CD8-positive, alpha-beta memory T cell (primary cell): ENCODE measurements around the gene CPXM2. TPM values are rescaled to one million over a fixed set of nuclear protein-coding genes. Genes with fewer than 3 reads are reported as not detected.

ENCODE experiments used
- CTCF ChIA-PET: fragments of 350-600 bp; sonication (Branson Sonifier 250); formaldehyde crosslinking; loops from one replicate; lab custom pipeline; 2021; ENCODE audit warnings: antibody characterized with exemption; lab: Charles Lee
- POLR2A ChIA-PET: fragments of 350-600 bp; sonication (Branson Sonifier 250); formaldehyde crosslinking; loops from one replicate; lab custom pipeline; 2021; ENCODE audit warnings: antibody characterized with exemption; lab: Charles Lee
- DNase-seq, 5 donors: peaks; one replicate each; pipeline versions ENCODE4 v3.0.0 to v3.0.0-alpha.2; 2020 to 2022; ENCODE audit warnings: mixed read lengths in 1 of 5
- H3K27ac ChIP-seq: one replicate; pipeline ENCODE4 v1.7.0; 2013; ENCODE audit warnings: low read depth, mild to moderate bottlenecking, low read length, moderate library complexity
- H3K27me3 ChIP-seq: 2 replicates; pipeline ENCODE4 v1.7.0; 2013; ENCODE audit warnings: low read length, mild to moderate bottlenecking; ENCODE audit not compliant: insufficient read depth, poor library complexity, severe bottlenecking
- H3K36me3 ChIP-seq: 2 replicates; pipeline ENCODE4 v1.7.0; 2013; ENCODE audit warnings: mild to moderate bottlenecking, low read length, moderate library complexity; ENCODE audit not compliant: insufficient read depth
- H3K4me1 ChIP-seq: 2 replicates; pipeline ENCODE4 v1.7.0; 2013; ENCODE audit warnings: mild to moderate bottlenecking, low read length, moderate library complexity; ENCODE audit not compliant: insufficient read depth
- H3K4me3 ChIP-seq: 2 replicates; pipeline ENCODE4 v1.7.0; 2013; ENCODE audit warnings: mild to moderate bottlenecking, low read length
- H3K9me3 ChIP-seq: 2 replicates; pipeline ENCODE4 v1.7.0; 2013; ENCODE audit warnings: mild to moderate bottlenecking, low read length
- H3K27ac Mint-ChIP-seq, 8 donors: one replicate each; pipeline ENCODE4 v1.8.0; 2020 to 2021; ENCODE audit warnings: mixed read lengths in 8 of 8, mild to moderate bottlenecking in 6 of 8, inconsistent platforms in 3 of 8, moderate library complexity in 3 of 8
- H3K27me3 Mint-ChIP-seq, 2 donors: one replicate each; pipeline ENCODE4 v1.8.0; 2020 to 2021; ENCODE audit warnings: mixed read lengths in 2 of 2, mild to moderate bottlenecking in 1 of 2, moderate library complexity in 1 of 2
- H3K36me3 Mint-ChIP-seq, 3 donors: one replicate each; pipeline ENCODE4 v1.8.0; 2020 to 2021; ENCODE audit warnings: mixed read lengths in 3 of 3, inconsistent platforms in 1 of 3, mild to moderate bottlenecking in 1 of 3
- H3K4me1 Mint-ChIP-seq, 3 donors: one replicate each; pipeline ENCODE4 v1.8.0; 2020 to 2021; ENCODE audit warnings: mixed read lengths in 3 of 3, inconsistent platforms in 1 of 3, mild to moderate bottlenecking in 1 of 3
- H3K4me3 Mint-ChIP-seq, 7 donors: one replicate each; pipeline ENCODE4 v1.8.0; 2020 to 2021; ENCODE audit warnings: mixed read lengths in 7 of 7, mild to moderate bottlenecking in 6 of 7, moderate library complexity in 4 of 7, inconsistent platforms in 2 of 7
- H3K9me3 Mint-ChIP-seq, 5 donors: one replicate each; pipeline ENCODE4 v1.8.0; 2020 to 2022; ENCODE audit warnings: mixed read lengths in 5 of 5, mild to moderate bottlenecking in 3 of 5, moderate library complexity in 2 of 5, inconsistent platforms in 1 of 5
- polyA plus RNA-seq: library from polyadenylated mRNA; unstranded; fragments of 300-500 nt; fragmentation: Illumina TruSeq; gene quantifications from one replicate; pipeline ENCODE4 v1.2.3, GENCODE V29; 2021
- total RNA-seq, 2 experiments: library from RNA; stranded (reverse); gene quantifications; one replicate each; pipeline ENCODE4 v1.2.3, GENCODE V29; 2021

The CPXM2 gene
- total and polyA plus RNA-seq, 3 experiments from 2014 or later = not detected

DNA sequence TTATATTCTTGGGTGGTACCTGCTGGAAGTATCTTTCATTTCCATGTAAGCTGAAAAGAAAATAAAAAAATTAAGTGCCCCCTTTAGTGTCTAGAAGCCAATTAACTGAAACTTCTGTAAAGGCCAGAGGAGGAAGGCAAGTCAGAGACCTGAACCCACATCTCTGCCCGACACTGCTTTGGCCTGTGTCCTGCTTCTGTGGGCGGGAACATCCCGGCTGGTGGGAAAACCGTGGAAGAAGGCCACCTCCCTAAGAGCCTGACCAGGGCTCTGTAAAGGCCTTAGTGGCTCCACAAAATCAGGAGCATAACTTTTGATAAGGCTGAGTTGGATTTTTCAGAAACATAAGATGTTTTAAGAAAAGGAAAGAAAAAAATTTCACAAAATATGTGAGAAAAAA lies 9.4 kb downstream of the CPXM2 start:
- no peaks in the 10 kb centered on the region for H3K9me3 ChIP-seq
- ChIA-PET POLR2A (no interaction called here), CTCF (no interaction called here)
- peaks cover 4 to 5% of the 10 kb centered on the region in 2 donors for H3K27me3 Mint-ChIP-seq
- H3K27ac ChIP-seq = no peak overlapping the region
- H3K4me3 Mint-ChIP-seq = no peak overlapping the region
- H3K27me3 ChIP-seq = no peaks in the 10 kb centered on the region
- H3K9me3 Mint-ChIP-seq = peaks cover 0 to 5% (median 0%) of the 10 kb centered on the region in 5 donors
- no peaks in the 10 kb centered on the region for H3K4me1 ChIP-seq
- no peak overlapping the region for H3K27ac Mint-ChIP-seq
- H3K36me3 ChIP-seq = no peaks in the 10 kb centered on the region
- no peak for DNase-seq
- H3K36me3 Mint-ChIP-seq = peaks cover 0 to 3% (median 0%) of the 10 kb centered on the region in 3 donors
- no peak overlapping the region for H3K4me3 ChIP-seq
- no peaks in the 10 kb centered on the region for H3K4me1 Mint-ChIP-seq

DNA sequence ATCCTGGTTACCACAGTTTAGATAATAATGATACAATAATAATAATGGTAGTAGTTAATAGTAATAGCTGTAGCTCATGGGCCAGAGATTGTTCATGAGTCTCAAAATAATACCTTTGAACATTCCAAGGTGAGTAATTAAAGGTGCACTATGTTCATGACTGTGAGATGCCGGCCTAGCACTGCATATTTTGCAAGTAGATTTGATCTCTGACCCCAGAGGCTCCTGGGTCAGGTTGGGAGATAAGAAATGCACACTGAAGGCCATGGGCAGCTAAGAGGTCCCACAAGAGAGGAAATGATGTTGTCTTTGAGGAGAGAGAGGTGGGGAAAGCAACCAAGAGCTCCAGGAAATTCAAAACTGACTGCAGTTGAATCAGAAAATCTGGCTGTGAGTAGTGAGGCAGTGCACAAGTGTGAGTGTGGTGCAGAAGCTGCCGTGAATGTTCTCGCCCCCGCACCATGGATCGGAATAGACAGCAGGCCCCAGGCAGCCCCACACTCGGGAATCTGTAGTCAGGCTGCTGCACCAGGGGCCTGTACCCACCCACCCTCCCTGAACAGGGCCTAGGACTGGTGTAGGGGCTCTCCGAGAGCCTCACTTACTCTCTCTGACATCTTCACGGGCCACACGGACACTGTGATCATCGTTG lies 11.9 kb downstream of the CPXM2 start:
- Histone ChIP-seq H3K27me3 (no peaks in the 10 kb centered on the region), H3K4me3 (no peak overlapping the region), H3K27ac (no peak overlapping the region), H3K36me3 (no peaks in the 10 kb centered on the region), H3K4me1 (no peaks in the 10 kb centered on the region), H3K9me3 (no peaks in the 10 kb centered on the region)
- peaks cover 0 to 5% (median 0%) of the 10 kb centered on the region in 5 donors for H3K9me3 Mint-ChIP-seq
- ChIA-PET POLR2A (no interaction called here), CTCF (no interaction called here)
- DNase-seq = no peak
- H3K36me3 Mint-ChIP-seq = peaks cover 0 to 3% (median 0%) of the 10 kb centered on the region in 3 donors
- no peak overlapping the region for H3K27ac Mint-ChIP-seq
- no peaks in the 10 kb centered on the region for H3K4me1 Mint-ChIP-seq
- H3K27me3 Mint-ChIP-seq = peaks cover 4 to 5% of the 10 kb centered on the region in 2 donors
- no peak overlapping the region for H3K4me3 Mint-ChIP-seq

DNA sequence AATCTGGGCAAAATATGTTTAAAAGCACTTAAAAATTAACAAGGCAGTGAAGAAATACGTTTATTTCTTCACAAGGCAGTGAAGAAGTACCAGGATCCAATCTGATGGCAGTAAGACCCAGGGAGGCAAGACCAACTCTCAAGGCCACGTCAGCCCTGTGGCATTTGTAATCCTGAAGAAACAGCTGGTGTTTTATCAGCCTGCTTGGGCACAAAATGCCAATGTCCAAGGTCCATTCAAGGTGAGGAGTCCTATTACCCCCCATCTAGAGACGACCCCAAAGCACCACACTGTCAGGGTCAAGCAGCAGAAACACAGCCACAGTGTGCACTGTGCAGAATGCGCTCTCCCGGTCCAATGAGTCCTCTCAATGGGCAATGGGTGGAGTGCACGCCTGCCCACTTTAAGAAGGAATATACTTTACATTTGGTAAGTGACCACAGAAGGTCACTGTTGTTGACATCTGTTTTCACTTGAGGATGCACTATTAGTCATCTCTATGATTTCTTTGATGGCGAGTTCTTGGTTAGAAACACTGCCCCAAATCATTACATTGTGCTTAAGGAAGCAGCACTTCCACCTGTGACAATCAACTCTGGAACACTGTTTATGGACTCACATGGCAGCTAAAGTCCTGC lies 12.8 kb downstream of the CPXM2 start:
- Histone ChIP-seq H3K27me3 (no peaks in the 10 kb centered on the region), H3K9me3 (no peaks in the 10 kb centered on the region), H3K36me3 (no peaks in the 10 kb centered on the region), H3K27ac (no peak overlapping the region), H3K4me3 (no peak overlapping the region), H3K4me1 (no peaks in the 10 kb centered on the region)
- Mint-ChIP-seq H3K4me1 (no peaks in the 10 kb centered on the region), H3K4me3 (no peak overlapping the region), H3K9me3 (peaks cover 0 to 5% (median 0%) of the 10 kb centered on the region in 5 donors), H3K36me3 (peaks cover 0 to 3% (median 0%) of the 10 kb centered on the region in 3 donors), H3K27ac (no peak overlapping the region), H3K27me3 (peaks cover 4 to 5% of the 10 kb centered on the region in 2 donors)
- DNase-seq = no peak
- POLR2A ChIA-PET = no interaction called here
- CTCF ChIA-PET = no interaction called here

DNA sequence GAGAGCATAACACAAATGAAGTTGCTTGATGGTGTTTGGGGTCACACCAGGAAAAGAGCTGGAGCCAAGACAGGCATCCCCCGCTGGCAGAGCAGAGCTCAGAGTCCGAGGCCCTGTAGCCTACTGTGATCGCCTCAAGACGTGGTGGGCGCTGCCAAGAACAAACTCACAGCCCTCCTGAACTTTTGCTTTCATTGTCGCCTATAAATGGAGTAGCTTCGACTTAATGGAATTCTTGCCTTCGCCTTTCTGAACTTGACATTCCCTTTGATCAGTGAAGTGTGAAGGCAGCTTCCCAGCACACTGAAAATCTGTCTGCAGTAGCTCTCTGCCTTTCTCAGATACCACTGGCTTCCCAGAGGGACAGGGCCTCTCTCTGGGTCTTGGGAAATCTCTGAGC lies 21.3 kb downstream of the CPXM2 start:
- ChIA-PET CTCF (no interaction called here), POLR2A (no interaction called here)
- Mint-ChIP-seq H3K4me1 (no peaks in the 10 kb centered on the region), H3K9me3 (peaks cover 0 to 4% (median 0%) of the 10 kb centered on the region in 5 donors), H3K36me3 (peaks cover 0 to 1% (median 0%) of the 10 kb centered on the region in 3 donors), H3K27ac (no peak overlapping the region), H3K4me3 (no peak overlapping the region), H3K27me3 (peaks cover 5 to 7% of the 10 kb centered on the region in 2 donors)
- no peak overlapping the region for H3K4me3 ChIP-seq
- H3K4me1 ChIP-seq = no peaks in the 10 kb centered on the region
- no peaks in the 10 kb centered on the region for H3K27me3 ChIP-seq
- H3K36me3 ChIP-seq = no peaks in the 10 kb centered on the region
- no peak for DNase-seq
- no peak overlapping the region for H3K27ac ChIP-seq
- H3K9me3 ChIP-seq = no peaks in the 10 kb centered on the region

DNA sequence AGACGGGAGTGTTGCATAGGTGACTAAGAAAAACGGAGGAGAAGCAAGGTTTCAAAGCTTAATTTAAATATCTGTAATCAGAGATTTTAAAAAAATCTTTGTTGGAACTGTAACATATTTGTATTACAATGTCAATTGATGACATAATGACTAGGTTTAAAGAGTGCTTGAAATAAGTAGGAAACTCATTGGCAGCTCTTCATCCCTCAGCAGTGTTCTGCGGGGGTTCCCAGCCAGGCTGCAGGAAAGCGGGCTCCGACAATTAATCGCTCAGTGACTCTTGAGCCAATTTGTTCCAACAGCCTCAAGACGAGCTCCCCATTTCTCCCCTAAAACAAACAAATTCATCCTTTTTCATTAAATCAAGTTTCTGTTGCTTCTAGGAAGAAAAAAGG lies 22.6 kb downstream of the CPXM2 start:
- Histone ChIP-seq H3K27ac (no peak overlapping the region), H3K36me3 (no peaks in the 10 kb centered on the region), H3K9me3 (no peaks in the 10 kb centered on the region), H3K4me1 (no peaks in the 10 kb centered on the region), H3K27me3 (no peaks in the 10 kb centered on the region), H3K4me3 (no peak overlapping the region)
- H3K4me3 Mint-ChIP-seq = no peak overlapping the region
- CTCF ChIA-PET = no interaction called here
- peaks cover 5 to 7% of the 10 kb centered on the region in 2 donors for H3K27me3 Mint-ChIP-seq
- POLR2A ChIA-PET = no interaction called here
- no peak for DNase-seq
- H3K27ac Mint-ChIP-seq = no peak overlapping the region
- no peaks in the 10 kb centered on the region for H3K4me1 Mint-ChIP-seq
- H3K36me3 Mint-ChIP-seq = peaks cover 0 to 1% (median 0%) of the 10 kb centered on the region in 3 donors
- peaks cover 0 to 4% (median 0%) of the 10 kb centered on the region in 5 donors for H3K9me3 Mint-ChIP-seq

DNA sequence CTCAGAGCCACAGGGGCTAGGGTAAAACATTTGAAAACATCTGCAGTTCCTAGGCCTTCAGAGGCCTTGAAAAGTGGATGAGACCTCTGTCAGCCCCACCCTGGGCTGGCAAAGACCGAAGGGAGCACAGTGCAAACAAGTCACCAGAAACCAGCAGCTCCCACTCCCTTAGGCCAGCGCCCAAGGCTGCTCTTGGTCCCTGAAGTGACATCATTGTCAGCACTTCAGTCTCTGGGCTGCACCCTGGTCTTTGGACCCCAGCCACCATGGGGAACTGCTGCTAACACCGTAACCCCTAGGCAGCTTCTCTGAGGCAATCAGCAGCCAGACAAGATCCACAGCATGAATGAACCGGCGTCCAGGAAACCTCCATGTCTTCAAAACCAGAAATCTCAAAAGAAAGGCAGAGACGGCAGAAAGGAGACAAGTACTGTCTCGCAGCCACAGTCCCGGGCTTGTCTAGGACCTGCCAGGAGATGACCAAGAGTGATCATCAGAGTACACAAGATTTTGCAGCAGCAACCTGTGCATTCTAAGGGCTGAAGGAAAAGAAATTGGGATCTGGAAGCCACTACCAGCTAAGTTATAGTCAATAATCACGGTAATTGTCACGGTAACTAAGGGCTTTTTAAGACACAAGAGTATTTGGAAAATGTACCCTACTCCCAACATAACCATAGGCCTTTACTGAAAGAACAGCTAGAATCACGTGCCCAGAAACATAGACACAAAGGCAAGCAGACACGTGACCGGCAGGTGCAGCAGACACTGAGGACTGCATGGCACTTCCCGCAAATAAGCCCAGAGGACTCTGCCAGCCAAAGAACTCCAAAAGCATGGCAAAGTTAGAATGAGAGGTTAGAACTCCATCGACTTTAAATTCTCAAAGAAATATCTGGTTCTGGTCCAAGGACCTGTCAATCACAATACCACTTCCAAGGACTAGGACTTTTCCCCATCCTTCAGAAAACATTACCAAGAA lies 23.3 kb downstream of the CPXM2 start:
- Histone ChIP-seq H3K27me3 (no peaks in the 10 kb centered on the region), H3K4me1 (no peaks in the 10 kb centered on the region), H3K9me3 (no peaks in the 10 kb centered on the region), H3K36me3 (no peaks in the 10 kb centered on the region), H3K4me3 (no peak overlapping the region), H3K27ac (no peak overlapping the region)
- CTCF ChIA-PET = no interaction called here
- no peak for DNase-seq
- POLR2A ChIA-PET = no interaction called here
- Mint-ChIP-seq H3K9me3 (peaks cover 0 to 4% (median 0%) of the 10 kb centered on the region in 5 donors), H3K27ac (no peak overlapping the region), H3K4me1 (no peaks in the 10 kb centered on the region), H3K36me3 (peaks cover 0 to 1% (median 0%) of the 10 kb centered on the region in 3 donors), H3K27me3 (peaks cover 5 to 7% of the 10 kb centered on the region in 2 donors), H3K4me3 (no peak overlapping the region)

DNA sequence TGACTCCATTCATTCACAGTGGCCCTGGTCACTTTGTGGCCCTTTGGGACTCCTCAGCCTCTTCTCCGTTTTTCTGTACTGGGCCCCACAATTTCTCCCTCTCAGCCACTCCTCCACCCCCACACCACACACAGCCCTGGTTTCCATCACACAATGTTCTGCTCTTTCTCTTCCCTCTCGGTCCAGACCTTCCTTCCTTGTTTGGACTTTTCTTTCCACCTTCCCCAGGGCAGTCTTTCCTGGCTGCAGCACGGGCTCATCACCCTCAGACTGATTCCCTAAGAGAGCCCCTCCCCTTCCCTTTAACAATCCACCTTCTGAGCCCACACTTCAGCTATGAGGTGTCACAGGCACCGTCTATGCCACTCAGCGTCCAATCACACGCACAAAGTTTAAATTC lies 25.7 kb downstream of the CPXM2 start:
- peaks cover 0 to 4% (median 0%) of the 10 kb centered on the region in 5 donors for H3K9me3 Mint-ChIP-seq
- no peak overlapping the region for H3K27ac Mint-ChIP-seq
- no peaks in the 10 kb centered on the region for H3K4me1 Mint-ChIP-seq
- H3K27ac ChIP-seq = no peak overlapping the region
- DNase-seq = no peak
- POLR2A ChIA-PET = no interaction called here
- H3K4me3 ChIP-seq = no peak overlapping the region
- no peaks in the 10 kb centered on the region for H3K36me3 ChIP-seq
- H3K27me3 Mint-ChIP-seq = peaks cover 5 to 12% of the 10 kb centered on the region in 2 donors
- H3K9me3 ChIP-seq = no peaks in the 10 kb centered on the region
- H3K27me3 ChIP-seq = no peaks in the 10 kb centered on the region
- no peaks in the 10 kb centered on the region for H3K4me1 ChIP-seq
- H3K36me3 Mint-ChIP-seq = peaks cover 0 to 1% (median 0%) of the 10 kb centered on the region in 3 donors
- no peak overlapping the region for H3K4me3 Mint-ChIP-seq
- CTCF ChIA-PET = no interaction called here
